Myocyte (in vitro differentiated cells): Measurements from ENCODE around the gene MACROD2. TPM values are rescaled to one million over a fixed set of nuclear protein-coding genes. Genes with fewer than 3 reads are reported as not detected.
A peak's percentile ranks its signal among the peaks of the same experiment; 100 is the strongest.

Experiments
- DNase-seq: peaks from one replicate; pipeline ENCODE4 v3.0.0-alpha.2; 2012; ENCODE audit warnings: low read depth
- total RNA-seq: library from RNA; depleted of rRNA; stranded (reverse); fragments of >200 nt; gene quantifications from 2 replicates; pipeline ENCODE4 v1.2.3, GENCODE V29; 2014

Gene MACROD2
- total RNA-seq, 1 donor from 2014 or later: 5.3 TPM

- no peak for DNase-seq
Observed at GRCh38 chr20:14848806-14849205, 853.5 kb downstream of the MACROD2 start.

DNA sequence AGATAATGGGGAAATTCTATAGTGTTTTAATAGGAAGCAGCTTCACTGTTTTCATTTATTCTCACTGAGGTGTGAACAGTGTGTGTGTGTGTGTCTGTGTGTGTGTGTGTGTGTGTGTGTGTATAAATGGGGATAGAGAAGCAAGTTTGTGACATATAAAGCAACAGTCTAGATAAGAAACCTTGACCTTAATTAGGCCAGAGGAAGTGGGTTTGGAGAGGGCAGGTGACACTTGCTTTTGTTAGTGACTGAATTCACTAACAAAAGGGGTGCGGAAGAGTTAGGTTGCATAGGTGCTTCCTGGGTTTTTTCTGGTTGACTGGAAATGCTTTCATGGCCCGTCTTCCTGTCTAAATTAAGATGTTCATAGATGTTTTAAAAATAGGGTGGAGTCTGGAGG, 857.8 kb downstream of the MACROD2 start:
- DNase-seq: no peak

DNA sequence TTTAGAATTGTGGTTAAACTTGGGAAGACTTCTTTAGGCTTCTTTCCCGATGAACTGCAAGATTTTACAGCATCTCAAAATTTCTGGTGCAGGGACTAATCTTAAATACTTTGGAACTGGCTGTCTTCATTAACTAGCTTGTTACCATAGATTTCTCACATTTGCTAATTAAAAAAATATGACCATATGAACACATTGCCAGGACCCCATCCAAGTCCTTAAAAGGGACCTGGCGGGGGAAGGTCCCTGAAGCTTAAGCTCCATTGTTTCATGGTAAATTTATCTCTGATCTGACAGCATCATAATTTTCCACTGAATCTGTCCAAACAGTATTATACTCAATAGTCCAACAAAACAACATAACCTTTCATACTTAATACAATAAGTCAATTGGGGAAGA, 859.9 kb downstream of the MACROD2 start:
- DNase-seq: no peak

GRCh38 chr20:14859627-14860026, 864.3 kb downstream of the MACROD2 start:
- DNase-seq: no peak

- DNase-seq: no peak
Observed at GRCh38 chr20:14860410-14860814, 865.1 kb downstream of the MACROD2 start.

DNA sequence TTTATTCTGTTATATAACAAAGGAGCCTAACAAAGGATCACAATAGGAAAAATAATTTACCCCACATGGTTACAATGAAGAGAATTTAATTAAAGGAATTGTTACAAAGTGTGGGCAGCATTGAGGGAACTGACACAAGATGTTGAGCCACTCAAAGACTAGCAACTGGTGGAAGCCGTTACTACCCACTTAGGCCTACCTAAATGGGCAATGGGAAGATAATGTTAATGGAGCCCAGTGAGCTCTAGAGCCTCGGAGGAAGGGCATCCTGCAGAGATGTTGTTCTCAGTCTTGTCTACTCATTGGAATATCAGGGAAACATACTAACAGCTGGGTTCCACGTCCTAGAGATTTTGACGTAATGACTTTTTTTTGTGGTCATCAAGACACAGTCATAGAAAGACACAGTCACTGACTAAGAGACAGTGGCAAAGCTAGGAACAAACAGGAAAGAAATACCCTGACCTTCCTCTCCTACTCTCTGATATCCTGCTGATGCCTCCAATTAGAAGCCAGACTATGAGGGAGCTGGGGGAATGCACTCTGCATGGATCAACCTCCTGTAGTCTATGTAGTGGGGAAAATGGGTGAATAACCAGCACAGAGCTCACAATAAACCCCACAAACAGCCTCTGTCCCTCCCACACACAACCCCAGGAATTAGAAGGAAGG, 865.8 kb downstream of the MACROD2 start:
- no peak for DNase-seq

- no peak for DNase-seq
Observed at GRCh38 chr20:14865169-14865568, 869.9 kb downstream of the MACROD2 start.

DNA sequence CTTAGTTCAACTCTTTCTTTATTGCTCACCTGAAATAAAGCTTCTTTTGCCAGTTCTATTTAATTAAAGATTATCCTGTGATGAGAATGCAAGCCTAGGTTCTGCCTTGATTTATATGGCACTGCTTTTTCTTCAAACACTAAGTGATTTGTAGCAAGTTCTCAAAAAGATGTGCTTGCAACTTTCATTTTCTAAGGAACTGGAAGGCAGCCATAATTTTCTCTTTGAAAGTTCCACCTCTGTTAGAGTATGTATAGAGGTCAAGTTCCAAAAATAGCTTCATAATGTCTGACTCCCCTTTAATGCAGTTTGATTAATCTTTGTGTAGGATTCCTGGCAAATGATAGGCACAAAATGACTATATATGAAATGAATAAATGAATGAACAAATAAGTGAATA, 870.4 kb downstream of the MACROD2 start:
- DNase-seq: no peak

DNA sequence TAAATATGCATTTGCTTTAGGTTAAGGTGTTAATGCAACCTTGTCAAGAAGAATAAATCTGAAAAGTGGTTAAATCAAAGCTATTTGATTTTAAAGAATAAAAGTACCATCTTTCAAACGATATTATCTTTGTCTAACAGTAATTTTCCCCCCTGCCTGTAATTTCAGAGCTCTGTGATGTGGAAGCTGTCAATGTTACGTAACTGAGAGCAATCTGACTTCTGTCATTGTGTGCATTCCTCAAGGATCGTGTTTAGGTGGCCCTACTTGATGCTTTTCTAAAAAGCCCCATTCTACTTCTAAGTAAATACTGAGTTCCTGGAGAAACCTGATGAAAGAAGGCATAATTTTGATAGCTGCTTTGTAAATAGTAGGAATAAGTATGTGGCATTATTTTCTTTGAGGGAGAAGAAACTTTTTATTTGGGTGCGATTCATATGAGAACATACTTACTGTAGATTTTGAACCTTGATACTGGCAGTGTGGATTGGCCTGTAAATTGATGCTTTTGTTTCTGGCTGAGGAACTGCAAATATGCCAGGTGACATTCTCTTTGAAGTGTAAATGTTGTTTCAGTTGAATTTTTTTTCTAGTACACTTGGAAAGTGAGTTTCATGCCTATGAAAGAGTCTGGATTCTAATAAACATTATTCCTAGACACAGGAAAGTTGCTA, 871.7 kb downstream of the MACROD2 start:
- no peak for DNase-seq

DNA sequence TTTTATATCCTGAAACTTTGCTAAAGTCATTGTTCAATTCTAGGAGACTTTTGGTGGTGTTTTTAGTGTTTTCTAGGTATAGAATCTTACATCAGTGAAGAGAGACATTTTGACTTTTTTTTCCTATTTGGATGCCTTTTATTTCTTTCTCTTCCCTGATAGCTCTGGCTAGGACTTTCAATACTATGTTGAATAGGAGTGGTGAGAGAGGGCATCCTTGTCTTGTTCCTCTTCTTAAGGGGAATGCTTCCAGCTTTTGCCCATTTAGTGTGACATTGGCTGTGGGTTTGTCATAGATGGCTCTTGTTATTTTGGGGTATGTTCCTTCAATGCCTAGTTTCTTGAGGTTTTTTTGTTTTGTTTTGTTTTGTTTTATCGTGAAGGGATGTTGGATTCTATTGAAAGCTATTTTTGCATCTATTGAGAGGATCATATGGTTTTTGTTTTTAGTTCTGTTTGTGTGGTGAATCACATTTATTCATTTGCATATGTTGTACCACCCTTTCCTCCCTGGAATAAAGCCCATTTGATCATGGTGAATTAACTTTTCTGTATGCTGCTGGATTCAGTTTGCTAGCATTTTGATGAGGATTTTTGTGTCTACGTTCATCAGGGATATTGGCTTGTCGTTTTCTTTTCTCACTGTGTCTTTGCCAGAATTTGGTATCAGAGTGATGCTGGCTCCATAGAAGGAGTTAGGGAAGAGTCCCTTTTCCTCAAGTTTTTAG, 882.1 kb downstream of the MACROD2 start:
- DNase-seq: no peak

- DNase-seq: no peak
Observed at GRCh38 chr20:14878676-14879019, 883.3 kb downstream of the MACROD2 start.

GRCh38 chr20:14879020-14879697, 883.8 kb downstream of the MACROD2 start:
- DNase-seq: peak; percentile 30

DNA sequence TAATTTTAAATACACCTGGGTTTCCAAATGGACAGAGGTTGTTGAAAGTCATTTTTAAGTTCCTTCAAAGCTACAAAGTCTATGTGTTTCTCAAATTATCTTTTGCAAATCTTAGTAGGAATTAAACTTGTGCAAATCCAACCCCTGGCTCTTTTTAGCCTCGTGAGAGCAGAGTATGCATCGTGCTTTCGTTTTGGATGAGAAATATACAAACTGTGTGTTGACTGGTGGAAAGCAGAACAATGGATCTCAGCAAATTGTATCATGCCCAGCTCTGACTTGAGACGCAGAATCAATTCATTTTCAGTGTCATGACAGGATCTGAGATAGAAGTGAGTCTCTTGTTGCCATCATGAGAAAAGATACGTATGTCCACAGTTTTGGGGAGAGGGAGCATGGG, 884.5 kb downstream of the MACROD2 start:
- DNase-seq: no peak

- no peak for DNase-seq
Observed at GRCh38 chr20:14881518-14881917, 886.2 kb downstream of the MACROD2 start.

GRCh38 chr20:14882157-14882556, 886.8 kb downstream of the MACROD2 start:
- DNase-seq: no peak

- DNase-seq: no peak
Observed at GRCh38 chr20:14882846-14883245, 887.5 kb downstream of the MACROD2 start.

DNA sequence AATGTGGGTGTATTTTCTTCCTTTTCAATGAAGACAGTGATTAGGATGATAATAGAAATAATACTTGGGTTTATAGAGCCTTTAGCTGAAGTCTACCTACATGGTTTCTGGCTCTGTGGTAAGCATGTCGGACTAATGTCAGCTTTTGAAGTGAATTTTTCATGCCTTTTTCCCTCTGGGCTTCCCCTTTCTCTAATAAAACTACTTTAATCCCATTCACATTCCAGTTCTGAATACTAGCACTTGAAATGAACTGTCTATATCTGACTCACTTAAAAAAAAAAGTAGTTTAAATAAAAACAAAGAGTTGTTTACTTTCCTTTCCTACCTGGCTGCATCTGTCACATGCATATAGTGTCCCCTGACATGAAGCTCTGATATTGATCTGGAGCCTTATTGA, 888.0 kb downstream of the MACROD2 start:
- peak; percentile 2 for DNase-seq

- DNase-seq: no peak
Observed at GRCh38 chr20:14885661-14886060, 890.3 kb downstream of the MACROD2 start.

GRCh38 chr20:14888134-14888533, 892.8 kb downstream of the MACROD2 start:
- DNase-seq: no peak

DNA sequence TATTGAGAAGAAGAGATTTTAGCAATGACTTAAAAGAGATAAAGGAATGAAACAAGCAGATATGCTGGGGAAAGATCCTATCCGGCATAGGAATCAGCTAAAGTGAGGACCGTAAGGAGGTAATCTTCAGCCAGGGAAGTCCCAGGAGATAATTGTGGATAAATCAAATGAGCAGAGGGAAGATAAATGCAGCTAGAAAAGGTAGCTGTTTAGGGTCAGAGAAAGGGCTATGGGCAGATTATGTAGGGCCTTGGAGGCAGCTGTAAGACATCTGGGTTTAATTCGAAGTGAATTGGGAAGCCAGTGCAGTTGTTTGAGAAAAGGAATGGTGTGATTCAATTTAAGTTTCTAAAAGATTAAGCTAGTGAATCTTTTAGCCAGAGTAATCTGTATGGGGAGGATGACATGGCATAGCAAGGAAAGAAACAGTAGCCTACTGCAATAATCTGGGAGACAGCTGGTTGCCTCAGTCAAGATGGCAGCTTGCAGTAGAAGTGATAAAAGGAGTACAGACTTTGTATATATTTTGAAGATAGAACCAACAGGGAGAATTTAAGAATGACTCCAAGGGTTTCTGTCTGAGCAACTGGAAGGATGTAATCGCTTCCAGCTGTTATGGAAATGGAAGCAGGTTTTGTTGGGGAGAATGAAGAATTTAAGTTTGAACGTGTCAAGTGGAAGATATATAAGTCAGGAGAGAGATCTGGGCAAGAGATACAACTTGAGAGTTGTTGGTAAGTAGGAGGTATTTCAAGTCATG, 894.4 kb downstream of the MACROD2 start:
- DNase-seq: no peak

DNA sequence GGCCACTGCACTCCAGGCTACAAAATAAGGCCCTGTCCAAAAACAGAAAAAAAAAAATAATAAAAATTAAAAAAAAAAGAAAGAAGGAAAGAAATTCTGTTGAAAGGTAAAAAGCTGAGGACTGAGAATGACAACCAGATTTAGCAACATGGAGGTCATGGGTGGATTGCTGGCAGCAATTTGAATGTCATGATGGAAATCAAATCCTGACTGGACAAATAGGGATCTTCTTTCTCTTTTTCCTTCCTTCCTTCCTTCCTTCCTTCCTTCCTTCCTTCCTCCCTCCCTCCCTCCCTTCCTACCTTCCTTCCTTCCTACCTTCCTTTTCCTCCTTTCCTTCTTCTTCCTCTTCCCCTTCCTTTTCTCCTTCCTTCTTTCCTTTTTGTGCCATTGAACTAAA, 895.4 kb downstream of the MACROD2 start:
- DNase-seq: no peak
